ENCODE measurements around the gene PRIMA1. TPM values are rescaled to one million over a fixed set of nuclear protein-coding genes. Genes with fewer than 3 reads are reported as not detected.
A peak's percentile ranks its signal among the peaks of the same experiment; 100 is the strongest.

PRIMA1 gene, protein sequence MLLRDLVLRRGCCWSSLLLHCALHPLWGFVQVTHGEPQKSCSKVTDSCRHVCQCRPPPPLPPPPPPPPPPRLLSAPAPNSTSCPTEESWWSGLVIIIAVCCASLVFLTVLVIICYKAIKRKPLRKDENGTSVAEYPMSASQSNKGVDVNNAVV
- polyA plus RNA-seq (2013) = not detected

DNA sequence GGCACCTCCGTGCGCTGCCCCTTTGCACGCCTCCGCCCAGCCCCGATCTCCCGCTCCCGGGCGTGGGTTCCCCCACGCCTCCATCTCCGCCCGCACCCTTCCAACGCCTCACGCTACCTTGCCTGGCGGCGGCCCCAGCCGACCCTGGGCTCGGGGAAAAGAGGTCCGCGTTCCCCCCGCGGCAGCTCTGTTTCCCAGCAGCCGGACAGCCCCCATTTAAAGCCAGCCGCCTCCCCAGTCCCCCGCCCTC lies at the start of gene PRIMA1:
Gene PRIMA1, minus strand, starts transcription at position 193 of the 250 bp plus-strand sequence. CDS start 767 bp downstream, outside the sequence.
- H3K4me1 ChIP-seq (ENCODE audit: control extremely low read depth in 1 of 4, control insufficient read depth in 4 of 4, insufficient read depth in 4 of 4, low read length in 3 of 4) = peaks cover 0 to 10% (median 5%) of the 10 kb centered on the region in 4 experiments
- H3K4me3 ChIP-seq (ENCODE audit: control insufficient read depth in 1 of 7, extremely low read depth in 1 of 7, insufficient read depth in 4 of 7, low read depth in 2 of 7, low read length in 6 of 7) = peak within 1 kb of the TSS in 4 of 7 experiments; percentile 6 to 43 (median 24)
- H3K27me3 ChIP-seq (replicated peaks in 2 of 5; ENCODE audit: control insufficient read depth in 4 of 5, insufficient read depth in 5 of 5, low read length in 4 of 5) = peaks cover 7 to 90% (median 45%) of the 10 kb centered on the region in 5 experiments
- H3K36me3 ChIP-seq (ENCODE audit: control insufficient read depth in 4 of 4, insufficient read depth in 4 of 4, low read length in 3 of 4) = no peaks in the 10 kb centered on the region
- 3% methylated on average over 20 of the region's 24 CpGs for WGBS (ENCODE audit: insufficient coverage)
- CTCF ChIA-PET = interaction anchor here (0.9 to 1.1 kb wide), 3 partner anchors 13 to 143 kb away, joined by 3 read pairs; no protein-coding TSS in a partner anchor
- peak in 1 of 3 donors; percentile 6 for DNase-seq
- peaks cover 0 to 8% (median 0%) of the 10 kb centered on the region in 5 experiments for H3K9me3 ChIP-seq (ENCODE audit: control extremely low read depth in 1 of 5, control insufficient read depth in 4 of 5, insufficient read depth in 2 of 5, low read depth in 1 of 5, low read length in 4 of 5)
- POLR2A ChIA-PET = no interaction called here
- no peak within 1 kb of the TSS for H3K27ac ChIP-seq (ENCODE audit: insufficient read depth in 1 of 2, low read depth in 1 of 2, low read length in 2 of 2, poor library complexity in 1 of 2, severe bottlenecking in 2 of 2)

DNA sequence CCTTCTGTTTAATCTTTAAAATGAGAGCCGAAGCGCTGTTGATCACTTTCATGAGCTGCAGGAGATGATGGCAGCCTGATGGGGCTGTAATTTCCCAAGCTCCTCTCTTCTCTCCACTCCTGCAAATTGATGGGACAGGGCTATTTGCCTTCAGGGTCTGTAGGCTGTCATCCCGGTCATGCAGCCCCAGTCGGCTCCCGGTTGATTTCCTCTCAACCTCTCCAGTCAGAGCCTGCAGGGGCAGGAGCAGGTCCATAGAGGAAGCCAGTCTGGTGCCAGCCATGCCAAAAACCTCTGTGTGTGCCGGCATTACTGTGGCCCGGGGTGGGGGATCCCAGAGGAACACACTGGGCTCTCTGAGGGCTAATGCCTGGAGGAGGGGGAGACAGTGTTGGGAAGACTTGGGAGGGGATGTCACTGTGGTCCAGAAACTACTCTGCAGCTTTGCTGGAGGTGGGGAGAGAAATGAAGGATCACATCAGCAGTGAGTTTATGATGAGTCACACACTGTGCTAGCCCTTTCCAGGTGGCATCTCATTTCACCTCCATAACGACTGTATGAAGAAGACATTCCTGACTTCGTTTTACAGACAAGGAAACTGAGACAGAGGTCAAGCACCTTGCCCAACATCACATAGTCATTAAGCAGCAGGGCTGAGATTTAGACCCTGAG lies 46.5 kb upstream of the PRIMA1 start:
- DNase-seq = no peak
- POLR2A ChIA-PET = no interaction called here
- peaks cover 0 to 10% (median 3%) of the 10 kb centered on the region in 5 experiments for H3K27me3 ChIP-seq (replicated peaks in 2 of 5; ENCODE audit: control insufficient read depth in 4 of 5, insufficient read depth in 5 of 5, low read length in 4 of 5)
- H3K9me3 ChIP-seq (ENCODE audit: control extremely low read depth in 1 of 5, control insufficient read depth in 4 of 5, insufficient read depth in 2 of 5, low read depth in 1 of 5, low read length in 4 of 5) = peaks cover 0 to 2% (median 0%) of the 10 kb centered on the region in 5 experiments
- no peaks in the 10 kb centered on the region for H3K36me3 ChIP-seq (ENCODE audit: control insufficient read depth in 4 of 4, insufficient read depth in 4 of 4, low read length in 3 of 4)
- H3K4me1 ChIP-seq (ENCODE audit: control extremely low read depth in 1 of 4, control insufficient read depth in 4 of 4, insufficient read depth in 4 of 4, low read length in 3 of 4) = no peaks in the 10 kb centered on the region
- no peak overlapping the region for H3K4me3 ChIP-seq (ENCODE audit: control insufficient read depth in 1 of 7, extremely low read depth in 1 of 7, insufficient read depth in 4 of 7, low read depth in 2 of 7, low read length in 6 of 7)
- no peak overlapping the region for H3K27ac ChIP-seq (ENCODE audit: insufficient read depth in 1 of 2, low read depth in 1 of 2, low read length in 2 of 2, poor library complexity in 1 of 2, severe bottlenecking in 2 of 2)
- WGBS (ENCODE audit: insufficient coverage) = 84% methylated on average over 8 of the region's 9 CpGs
- CTCF ChIA-PET = interaction anchor here (0.6 kb wide), 1 partner anchor 292 kb away, joined by 5 read pairs; no protein-coding TSS in a partner anchor

DNA sequence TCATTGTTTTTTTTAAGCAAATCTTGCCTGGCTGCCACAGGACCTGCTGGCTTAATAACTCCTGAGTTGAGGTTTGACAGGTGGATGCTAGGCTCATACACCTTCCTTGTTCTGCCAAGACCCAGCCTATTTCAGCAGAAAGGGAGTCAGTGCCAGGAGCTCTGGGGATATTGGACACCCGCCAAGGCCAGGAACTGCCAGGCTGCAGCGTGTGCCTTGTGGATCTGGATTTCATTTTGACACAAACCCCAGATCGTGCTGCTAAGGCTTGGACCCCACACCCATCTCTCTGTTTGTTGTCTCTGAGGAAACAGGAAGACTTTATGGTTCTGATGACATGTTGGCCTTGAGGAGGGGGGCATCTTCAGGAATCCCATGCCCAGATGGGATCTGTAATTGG lies 44.4 kb upstream of the PRIMA1 start:
- Histone ChIP-seq H3K4me1 (ENCODE audit: control extremely low read depth in 1 of 4, control insufficient read depth in 4 of 4, insufficient read depth in 4 of 4, low read length in 3 of 4) (no peaks in the 10 kb centered on the region), H3K27ac (ENCODE audit: insufficient read depth in 1 of 2, low read depth in 1 of 2, low read length in 2 of 2, poor library complexity in 1 of 2, severe bottlenecking in 2 of 2) (no peak overlapping the region), H3K4me3 (ENCODE audit: control insufficient read depth in 1 of 7, extremely low read depth in 1 of 7, insufficient read depth in 4 of 7, low read depth in 2 of 7, low read length in 6 of 7) (no peak overlapping the region), H3K9me3 (ENCODE audit: control extremely low read depth in 1 of 5, control insufficient read depth in 4 of 5, insufficient read depth in 2 of 5, low read depth in 1 of 5, low read length in 4 of 5) (peaks cover 0 to 2% (median 0%) of the 10 kb centered on the region in 5 experiments), H3K36me3 (ENCODE audit: control insufficient read depth in 4 of 4, insufficient read depth in 4 of 4, low read length in 3 of 4) (no peaks in the 10 kb centered on the region), H3K27me3 (replicated peaks in 2 of 5; ENCODE audit: control insufficient read depth in 4 of 5, insufficient read depth in 5 of 5, low read length in 4 of 5) (peaks cover 0 to 10% (median 5%) of the 10 kb centered on the region in 5 experiments)
- POLR2A ChIA-PET = no interaction called here
- CTCF ChIA-PET = no interaction called here
- DNase-seq = no peak
- WGBS (ENCODE audit: insufficient coverage) = 90% methylated on average over 2 of the region's 3 CpGs

DNA sequence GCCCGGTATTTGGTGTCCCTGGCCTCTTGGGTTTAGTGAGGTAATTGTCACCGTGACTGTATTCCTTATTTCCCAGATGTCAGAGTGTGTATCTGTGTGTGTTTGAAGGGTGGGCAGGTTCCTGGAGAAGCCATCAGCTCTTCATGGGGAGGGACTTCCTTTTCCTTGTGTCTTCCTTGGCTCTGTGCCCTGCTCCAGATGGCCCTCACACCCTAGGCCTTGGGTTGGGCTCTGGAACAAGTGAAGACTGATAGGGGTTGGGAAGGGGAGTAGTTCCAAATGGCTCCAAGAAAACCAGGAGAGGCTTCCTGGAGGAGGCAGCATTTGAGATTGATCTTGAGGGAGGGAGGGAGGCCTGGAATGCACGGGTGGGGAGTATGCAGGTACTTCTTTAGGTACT lies 43.8 kb upstream of the PRIMA1 start:
- Histone ChIP-seq H3K27me3 (replicated peaks in 2 of 5; ENCODE audit: control insufficient read depth in 4 of 5, insufficient read depth in 5 of 5, low read length in 4 of 5) (peaks cover 0 to 12% (median 5%) of the 10 kb centered on the region in 5 experiments), H3K4me3 (ENCODE audit: control insufficient read depth in 1 of 7, extremely low read depth in 1 of 7, insufficient read depth in 4 of 7, low read depth in 2 of 7, low read length in 6 of 7) (no peak overlapping the region), H3K9me3 (ENCODE audit: control extremely low read depth in 1 of 5, control insufficient read depth in 4 of 5, insufficient read depth in 2 of 5, low read depth in 1 of 5, low read length in 4 of 5) (peaks cover 0 to 2% (median 0%) of the 10 kb centered on the region in 5 experiments), H3K36me3 (ENCODE audit: control insufficient read depth in 4 of 4, insufficient read depth in 4 of 4, low read length in 3 of 4) (no peaks in the 10 kb centered on the region), H3K27ac (ENCODE audit: insufficient read depth in 1 of 2, low read depth in 1 of 2, low read length in 2 of 2, poor library complexity in 1 of 2, severe bottlenecking in 2 of 2) (no peak overlapping the region), H3K4me1 (ENCODE audit: control extremely low read depth in 1 of 4, control insufficient read depth in 4 of 4, insufficient read depth in 4 of 4, low read length in 3 of 4) (no peaks in the 10 kb centered on the region)
- 67% methylated on average over 1 of the region's 3 CpGs for WGBS (ENCODE audit: insufficient coverage)
- ChIA-PET POLR2A (no interaction called here), CTCF (no interaction called here)
- no peak for DNase-seq

DNA sequence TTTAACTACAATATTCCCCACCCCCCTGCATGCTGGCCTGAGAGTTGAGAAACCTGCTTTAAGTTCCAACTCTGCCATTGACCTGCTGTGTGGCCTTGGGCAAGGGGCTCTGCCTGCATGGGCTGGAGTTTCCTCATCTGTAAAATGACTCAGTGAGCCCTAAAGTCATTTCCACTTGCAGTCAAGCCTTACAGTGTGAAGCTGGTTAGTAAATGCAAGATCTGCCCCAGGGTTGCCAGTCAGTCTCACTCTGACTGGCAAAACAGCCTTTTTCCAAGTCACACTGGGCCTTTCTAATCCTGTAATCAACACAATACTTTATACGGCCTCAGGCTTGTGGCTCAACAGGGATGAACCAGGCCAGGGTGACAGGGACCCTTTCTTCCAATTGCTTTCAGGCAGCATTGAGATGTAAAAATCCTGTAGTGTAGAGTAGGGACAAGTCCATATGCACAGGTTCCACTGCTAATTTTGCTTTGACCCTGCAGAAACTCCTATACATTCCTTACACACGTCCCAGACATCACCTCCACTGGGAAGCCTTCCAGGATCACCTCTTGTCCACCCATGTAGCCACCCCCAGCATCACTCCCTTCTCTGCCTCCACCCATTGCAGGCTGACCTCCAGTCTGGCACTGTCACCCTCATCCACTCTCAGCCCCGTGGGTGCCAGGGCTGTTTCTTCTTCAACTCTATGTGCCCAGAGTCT lies 42.6 kb upstream of the PRIMA1 start:
- no peaks in the 10 kb centered on the region for H3K9me3 ChIP-seq (ENCODE audit: control extremely low read depth in 1 of 5, control insufficient read depth in 4 of 5, insufficient read depth in 2 of 5, low read depth in 1 of 5, low read length in 4 of 5)
- no peak for DNase-seq
- CTCF ChIA-PET = interaction anchor here (0.6 kb wide), 1 partner anchor 500 kb away, joined by 3 read pairs; no protein-coding TSS in a partner anchor
- no peak overlapping the region for H3K4me3 ChIP-seq (ENCODE audit: control insufficient read depth in 1 of 7, extremely low read depth in 1 of 7, insufficient read depth in 4 of 7, low read depth in 2 of 7, low read length in 6 of 7)
- no peaks in the 10 kb centered on the region for H3K4me1 ChIP-seq (ENCODE audit: control extremely low read depth in 1 of 4, control insufficient read depth in 4 of 4, insufficient read depth in 4 of 4, low read length in 3 of 4)
- WGBS (ENCODE audit: insufficient coverage) = 94% methylated on average over 2 of the region's 3 CpGs
- POLR2A ChIA-PET = no interaction called here
- H3K27me3 ChIP-seq (replicated peaks in 2 of 5; ENCODE audit: control insufficient read depth in 4 of 5, insufficient read depth in 5 of 5, low read length in 4 of 5) = peaks cover 0 to 14% (median 2%) of the 10 kb centered on the region in 5 experiments
- no peaks in the 10 kb centered on the region for H3K36me3 ChIP-seq (ENCODE audit: control insufficient read depth in 4 of 4, insufficient read depth in 4 of 4, low read length in 3 of 4)
- H3K27ac ChIP-seq (ENCODE audit: insufficient read depth in 1 of 2, low read depth in 1 of 2, low read length in 2 of 2, poor library complexity in 1 of 2, severe bottlenecking in 2 of 2) = no peak overlapping the region

DNA sequence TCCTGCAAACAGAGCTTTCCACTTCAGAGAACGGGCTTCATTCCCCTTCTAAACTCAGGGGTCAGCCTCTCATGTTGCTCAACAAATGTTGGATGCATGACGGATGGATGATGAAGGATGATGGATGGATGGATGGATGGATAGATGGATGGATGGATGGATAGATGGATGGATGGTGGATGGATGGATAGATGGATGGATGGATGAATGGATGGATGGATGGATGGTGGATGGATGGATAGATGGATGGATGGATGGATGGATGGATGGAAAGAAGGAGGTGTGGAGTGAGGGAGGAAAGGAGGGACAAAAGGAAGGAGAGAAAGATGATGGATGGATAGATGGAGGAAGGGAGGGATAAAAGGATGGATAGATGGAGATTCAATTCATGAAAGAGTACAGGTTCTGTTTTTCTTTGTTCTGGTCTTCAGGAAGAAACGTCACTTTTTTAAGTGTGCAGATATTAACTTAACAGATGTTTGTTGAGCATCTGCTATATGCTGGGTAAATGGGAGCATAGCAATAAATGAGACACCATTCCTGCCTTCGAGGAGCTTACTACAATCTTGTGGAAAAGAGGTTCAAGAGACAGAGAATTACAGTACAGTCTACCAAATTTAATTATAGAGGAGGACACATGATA lies 41.7 kb upstream of the PRIMA1 start:
- no peak for DNase-seq
- Histone ChIP-seq H3K27me3 (replicated peaks in 2 of 5; ENCODE audit: control insufficient read depth in 4 of 5, insufficient read depth in 5 of 5, low read length in 4 of 5) (peaks cover 0 to 15% (median 2%) of the 10 kb centered on the region in 5 experiments), H3K27ac (ENCODE audit: insufficient read depth in 1 of 2, low read depth in 1 of 2, low read length in 2 of 2, poor library complexity in 1 of 2, severe bottlenecking in 2 of 2) (no peak overlapping the region), H3K4me1 (ENCODE audit: control extremely low read depth in 1 of 4, control insufficient read depth in 4 of 4, insufficient read depth in 4 of 4, low read length in 3 of 4) (no peaks in the 10 kb centered on the region), H3K36me3 (ENCODE audit: control insufficient read depth in 4 of 4, insufficient read depth in 4 of 4, low read length in 3 of 4) (no peaks in the 10 kb centered on the region), H3K4me3 (ENCODE audit: control insufficient read depth in 1 of 7, extremely low read depth in 1 of 7, insufficient read depth in 4 of 7, low read depth in 2 of 7, low read length in 6 of 7) (no peak overlapping the region), H3K9me3 (ENCODE audit: control extremely low read depth in 1 of 5, control insufficient read depth in 4 of 5, insufficient read depth in 2 of 5, low read depth in 1 of 5, low read length in 4 of 5) (no peaks in the 10 kb centered on the region)
- CTCF ChIA-PET = interaction anchor here (0.6 kb wide), 1 partner anchor 499 kb away, joined by 3 read pairs; no protein-coding TSS in a partner anchor
- POLR2A ChIA-PET = no interaction called here
- 69% methylated on average over 3 of the region's 4 CpGs for WGBS (ENCODE audit: insufficient coverage)

Measured in common myeloid progenitor, CD34-positive (primary cell).